Mesenchymal stem cell (in vitro differentiated cells and primary cell): ENCODE measurements around the gene PNLIPRP1.

Experiments used
- DNase-seq: peaks from one replicate; pipeline ENCODE4 v3.0.0-alpha.2; 2013
- H2AFZ ChIP-seq: one replicate; pipeline ENCODE4 v1.6.1; 2013; ENCODE audit warnings: low read depth, mild to moderate bottlenecking, control low read depth, inconsistent platforms, low read length, moderate library complexity
- H2AK5ac ChIP-seq: 2 replicates; pipeline ENCODE4 v1.6.1; 2013; ENCODE audit warnings: low read length, moderate library complexity, mild to moderate bottlenecking, inconsistent platforms; ENCODE audit not compliant: severe bottlenecking
- H2BK120ac ChIP-seq: one replicate; pipeline ENCODE4 v1.6.1; 2013; ENCODE audit warnings: low read depth, mild to moderate bottlenecking, inconsistent platforms, low read length, moderate library complexity
- H2BK12ac ChIP-seq, 2 experiments: one replicate each; pipeline ENCODE4 v1.6.1; 2013; ENCODE audit warnings: inconsistent platforms in 2 of 2, low read length in 2 of 2, mild to moderate bottlenecking in 2 of 2, moderate library complexity in 2 of 2, control low read depth in 1 of 2
- H2BK15ac ChIP-seq: one replicate; pipeline ENCODE4 v1.6.1; 2013; ENCODE audit warnings: mild to moderate bottlenecking, low read depth, inconsistent platforms; ENCODE audit not compliant: poor library complexity, severe bottlenecking
- H2BK5ac ChIP-seq: 2 replicates; pipeline ENCODE4 v1.6.1; 2013; ENCODE audit warnings: low read depth, mild to moderate bottlenecking, low read length, control low read depth, inconsistent platforms; ENCODE audit not compliant: poor library complexity, severe bottlenecking
- H3K14ac ChIP-seq, 2 experiments: one replicate each; pipeline ENCODE4 v1.6.1; 2013; ENCODE audit warnings: inconsistent platforms in 2 of 2, low read length in 2 of 2, control low read depth in 1 of 2, mild to moderate bottlenecking in 1 of 2, moderate library complexity in 1 of 2
- H3K18ac ChIP-seq, 2 experiments: one replicate each; pipeline ENCODE4 v1.6.1; 2013; ENCODE audit warnings: inconsistent platforms in 2 of 2, low read length in 2 of 2, control low read depth in 1 of 2, low read depth in 1 of 2, mild to moderate bottlenecking in 1 of 2
- H3K23ac ChIP-seq, 2 experiments: one replicate each; pipeline ENCODE4 v1.6.1; 2013; ENCODE audit warnings: inconsistent platforms in 2 of 2, low read length in 2 of 2, mild to moderate bottlenecking in 2 of 2, moderate library complexity in 2 of 2, control low read depth in 1 of 2
- H3K27ac ChIP-seq: 2 replicates; pipeline ENCODE4 v1.5.1; 2013; ENCODE audit warnings: mild to moderate bottlenecking, moderate library complexity, low read length, control low read depth, inconsistent platforms; ENCODE audit not compliant: poor library complexity, severe bottlenecking
- H3K27me3 ChIP-seq, 2 experiments: 2 replicates each; pipeline versions ENCODE4 v1.6.1 to v1.7.0; 2013; ENCODE audit warnings: low read length in 2 of 2, mild to moderate bottlenecking in 2 of 2, moderate library complexity in 2 of 2, control low read depth in 1 of 2, inconsistent platforms in 1 of 2; ENCODE audit not compliant: control insufficient read depth in 1 of 2, insufficient read depth in 1 of 2
- H3K36me3 ChIP-seq, 2 experiments: 2 replicates each; pipeline versions ENCODE4 v1.6.1 to v1.7.0; 2013; ENCODE audit warnings: low read length in 2 of 2, control low read depth in 1 of 2, inconsistent platforms in 1 of 2, low read depth in 1 of 2, mild to moderate bottlenecking in 1 of 2; ENCODE audit not compliant: insufficient read depth in 2 of 2, control insufficient read depth in 1 of 2
- H3K4ac ChIP-seq, 2 experiments: one replicate each; pipeline ENCODE4 v1.6.1; 2013; ENCODE audit warnings: inconsistent platforms in 2 of 2, low read length in 2 of 2, mild to moderate bottlenecking in 2 of 2, moderate library complexity in 2 of 2, control low read depth in 1 of 2, low read depth in 1 of 2
- H3K4me1 ChIP-seq: 2 replicates; pipeline ENCODE4 v1.6.1; 2013; ENCODE audit warnings: low read depth, low read length, control low read depth; ENCODE audit not compliant: control insufficient read depth, insufficient read depth
- H3K4me2 ChIP-seq: 2 replicates; pipeline ENCODE4 v1.6.1; 2013; ENCODE audit warnings: low read length, mild to moderate bottlenecking, inconsistent platforms; ENCODE audit not compliant: poor library complexity, severe bottlenecking
- H3K4me3 ChIP-seq, 2 experiments: 2 replicates each; pipeline versions ENCODE4 v1.5.1 to v1.7.0; 2013; ENCODE audit warnings: low read length in 2 of 2, mild to moderate bottlenecking in 2 of 2, control low read depth in 1 of 2, low read depth in 1 of 2; ENCODE audit not compliant: insufficient read depth in 1 of 2
- H3K79me1 ChIP-seq: replicated peaks from 2 replicates; pipeline ENCODE4 v1.6.1; 2013; ENCODE audit warnings: mild to moderate bottlenecking, control low read depth, low read length, inconsistent platforms; ENCODE audit not compliant: poor library complexity, severe bottlenecking
- H3K9ac ChIP-seq: 2 replicates; pipeline ENCODE4 v1.7.0; 2013; ENCODE audit warnings: mild to moderate bottlenecking, low read length, moderate library complexity
- H3K9me3 ChIP-seq: 2 replicates; pipeline ENCODE4 v1.7.0; 2013; ENCODE audit warnings: mild to moderate bottlenecking, low read length; ENCODE audit not compliant: control insufficient read depth
- H4K8ac ChIP-seq: one replicate; pipeline ENCODE4 v1.6.1; 2013; ENCODE audit warnings: inconsistent platforms, mild to moderate bottlenecking, low read length, moderate library complexity
- H4K91ac ChIP-seq: one replicate; pipeline ENCODE4 v1.6.1; 2013; ENCODE audit warnings: mild to moderate bottlenecking, low read length, inconsistent platforms
- WGBS: methylation state at CpG from one replicate; pipeline ENCODE4 v1.1.7; 2013; ENCODE audit warnings: mixed read lengths; 5-methylcytosine and 5-hydroxymethylcytosine counted together

Gene PNLIPRP1

GRCh38 chr10:116612107-116612769 is 21.5 kb downstream of the PNLIPRP1 start:
- Histone ChIP-seq H3K4me1 (no peaks in the 10 kb centered on the region), H2BK15ac (no peak overlapping the region), H4K91ac (no peak overlapping the region), H4K8ac (no peak overlapping the region), H3K4me3 (no peak overlapping the region), H3K27me3 (peaks cover 21 to 24% of the 10 kb centered on the region in 2 experiments), H2BK120ac (no peak overlapping the region), H3K23ac (no peak overlapping the region), H3K36me3 (no peaks in the 10 kb centered on the region), H3K4me2 (no peak overlapping the region), H2AFZ (no peak overlapping the region), H3K14ac (no peak overlapping the region), H3K9ac (no peak overlapping the region), H3K9me3 (no peaks in the 10 kb centered on the region), H2AK5ac (no peak overlapping the region), H3K79me1 (no peaks in the 10 kb centered on the region), H2BK12ac (no peak overlapping the region), H3K18ac (no peak overlapping the region), H3K4ac (no peak overlapping the region), H3K27ac (no peak overlapping the region), H2BK5ac (no peak overlapping the region)
- no peak for DNase-seq
- WGBS = 81% methylated on average over 8 of the region's 8 CpGs

GRCh38 chr10:116613471-116613870 is 22.7 kb downstream of the PNLIPRP1 start:
- WGBS = 89% methylated on average over 2 of the region's 2 CpGs
- Histone ChIP-seq H3K27me3 (peaks cover 18 to 25% of the 10 kb centered on the region in 2 experiments), H3K36me3 (no peaks in the 10 kb centered on the region), H3K18ac (no peak overlapping the region), H2BK12ac (no peak overlapping the region), H4K8ac (no peak overlapping the region), H3K9me3 (no peaks in the 10 kb centered on the region), H2BK15ac (no peak overlapping the region), H2AK5ac (no peak overlapping the region), H2BK120ac (no peak overlapping the region), H2AFZ (no peak overlapping the region), H3K4me1 (no peaks in the 10 kb centered on the region), H3K23ac (no peak overlapping the region), H3K4me2 (no peak overlapping the region), H2BK5ac (no peak overlapping the region), H3K27ac (no peak overlapping the region), H3K79me1 (no peaks in the 10 kb centered on the region), H3K4ac (no peak overlapping the region), H3K4me3 (no peak overlapping the region), H3K9ac (no peak overlapping the region), H3K14ac (no peak overlapping the region), H4K91ac (no peak overlapping the region)
- DNase-seq = no peak

GRCh38 chr10:116614796-116615195 is 24.0 kb downstream of the PNLIPRP1 start:
- H3K9me3 ChIP-seq = no peaks in the 10 kb centered on the region
- 40% methylated on average over 2 of the region's 2 CpGs for WGBS

GRCh38 chr10:116615199-116615776 is 24.5 kb downstream of the PNLIPRP1 start:
- no peak overlapping the region for H2AFZ ChIP-seq
- no peaks in the 10 kb centered on the region for H3K9me3 ChIP-seq
- no peak overlapping the region for H4K8ac ChIP-seq
- DNase-seq = no peak
- no peak overlapping the region for H3K23ac ChIP-seq
- H3K4me1 ChIP-seq = no peaks in the 10 kb centered on the region
- H3K79me1 ChIP-seq = no peaks in the 10 kb centered on the region
- no peak overlapping the region for H3K4me2 ChIP-seq
- H4K91ac ChIP-seq = no peak overlapping the region
- H2BK12ac ChIP-seq = no peak overlapping the region
- no peak overlapping the region for H3K9ac ChIP-seq
- WGBS = 80% methylated on average over 3 of the region's 3 CpGs
- H3K36me3 ChIP-seq = no peaks in the 10 kb centered on the region
- H2BK120ac ChIP-seq = no peak overlapping the region
- no peak overlapping the region for H3K18ac ChIP-seq
- peaks cover 11 to 15% of the 10 kb centered on the region in 2 experiments for H3K27me3 ChIP-seq
- H3K4ac ChIP-seq = no peak overlapping the region
- no peak overlapping the region for H3K14ac ChIP-seq
- H2BK5ac ChIP-seq = no peak overlapping the region
- H2AK5ac ChIP-seq = no peak overlapping the region
- H3K27ac ChIP-seq = no peak overlapping the region
- no peak overlapping the region for H3K4me3 ChIP-seq
- H2BK15ac ChIP-seq = no peak overlapping the region

More at GRCh38 chr10:116614796-116615195, 24.0 kb downstream of the PNLIPRP1 start:
- Histone ChIP-seq H3K4me1 (no peaks in the 10 kb centered on the region), H2AFZ (no peak overlapping the region), H2BK120ac (no peak overlapping the region), H3K9ac (no peak overlapping the region), H3K4me2 (no peak overlapping the region), H4K91ac (no peak overlapping the region), H3K14ac (no peak overlapping the region), H3K23ac (no peak overlapping the region), H2BK5ac (no peak overlapping the region), H3K27ac (no peak overlapping the region), H2BK15ac (no peak overlapping the region), H2AK5ac (no peak overlapping the region), H4K8ac (no peak overlapping the region), H3K79me1 (no peaks in the 10 kb centered on the region), H2BK12ac (no peak overlapping the region), H3K4ac (no peak overlapping the region), H3K4me3 (no peak overlapping the region), H3K36me3 (no peaks in the 10 kb centered on the region), H3K18ac (no peak overlapping the region), H3K27me3 (peaks cover 11 to 16% of the 10 kb centered on the region in 2 experiments)
- DNase-seq = no peak
